Vagina (tissue), 2 donors: ENCODE data around the gene PKP4. TPM values are rescaled to one million over a fixed set of nuclear protein-coding genes. Genes with fewer than 3 reads are reported as not detected.
A peak's percentile ranks its signal among the peaks of the same experiment; 100 is the strongest.

ENCODE experiments used
- DNase-seq, 2 donors: peaks; one replicate each; pipeline ENCODE4 v3.0.0-alpha.2; 2017; ENCODE audit errors: extremely low spot score in 2 of 2
- H3K27ac ChIP-seq: fragments of 200-600 bp; sonication (generic); one replicate; pipeline ENCODE4 v1.5.1; 2019
- H3K27me3 ChIP-seq: fragments of 200-600 bp; sonication (generic); one replicate; pipeline ENCODE4 v1.5.1; 2019
- H3K36me3 ChIP-seq, 2 donors: fragments of 200-600 bp; sonication (generic); one replicate each; pipeline ENCODE4 v1.5.1; 2017 to 2019
- H3K4me1 ChIP-seq: fragments of 200-600 bp; sonication (generic); one replicate; pipeline ENCODE4 v1.5.1; 2019
- H3K4me3 ChIP-seq, 2 donors: fragments of 200-600 bp; sonication (generic); 1 replicate in 1 of 2; 2 replicates in 1 of 2; pipeline ENCODE4 v1.5.1; 2016 to 2019
- H3K9me3 ChIP-seq: fragments of 200-600 bp; sonication (generic); one replicate; pipeline ENCODE4 v1.5.1; 2019
- POLR2A ChIP-seq, 2 donors: fragments of 450-650 bp; IDR thresholded peaks; one replicate each; pipeline ENCODE4 v1.6.1; 2017; ENCODE audit warnings: antibody characterized with exemption in 2 of 2, mild to moderate bottlenecking in 2 of 2, moderate library complexity in 2 of 2
- POLR2AphosphoS5 ChIP-seq, 2 donors: sonication (generic); formaldehyde crosslinking; IDR thresholded peaks; one replicate each; pipeline ENCODE4 v1.9.0; 2017; ENCODE audit warnings: antibody characterized with exemption in 2 of 2, mild to moderate bottlenecking in 2 of 2, low read depth in 1 of 2; ENCODE audit not compliant: insufficient read depth in 1 of 2
- intact Hi-C: fragments of 100-400 bp; cut with DNase I; formaldehyde crosslinking; loops from one replicate; pipeline ENCODE4 v1.15.1; 2023
- total RNA-seq: library from RNA; depleted of rRNA; stranded (reverse); fragments of >200 nt; gene quantifications from one replicate; pipeline ENCODE4 v1.2.3, GENCODE V29; 2016
- TF ChIP-seq, protein P1 (sequence below), 3 experiments: fragments of 450-650 bp in 2 of 3; fragments of 200-600 bp in 1 of 3; sonication (generic) in 1 of 3; IDR thresholded peaks; one replicate each; pipeline ENCODE4 v1.5.1; 2017 to 2019; ENCODE audit warnings: antibody characterized with exemption in 3 of 3, mild to moderate bottlenecking in 2 of 3, moderate library complexity in 2 of 3

PKP4 gene
- total RNA-seq, 1 donor from 2014 or later, result 71.5 TPM

GRCh38 chr2:158722266-158723105 is 265.7 kb downstream of the PKP4 start:
- Histone ChIP-seq H3K27me3 (no peaks in the 10 kb centered on the region), H3K27ac (no peak overlapping the region), H3K9me3 (no peaks in the 10 kb centered on the region), H3K4me3 (no peak overlapping the region), H3K4me1 (peaks cover 56% of the 10 kb centered on the region), H3K36me3 (no peaks in the 10 kb centered on the region)
- TF ChIP-seq, protein P1, sequence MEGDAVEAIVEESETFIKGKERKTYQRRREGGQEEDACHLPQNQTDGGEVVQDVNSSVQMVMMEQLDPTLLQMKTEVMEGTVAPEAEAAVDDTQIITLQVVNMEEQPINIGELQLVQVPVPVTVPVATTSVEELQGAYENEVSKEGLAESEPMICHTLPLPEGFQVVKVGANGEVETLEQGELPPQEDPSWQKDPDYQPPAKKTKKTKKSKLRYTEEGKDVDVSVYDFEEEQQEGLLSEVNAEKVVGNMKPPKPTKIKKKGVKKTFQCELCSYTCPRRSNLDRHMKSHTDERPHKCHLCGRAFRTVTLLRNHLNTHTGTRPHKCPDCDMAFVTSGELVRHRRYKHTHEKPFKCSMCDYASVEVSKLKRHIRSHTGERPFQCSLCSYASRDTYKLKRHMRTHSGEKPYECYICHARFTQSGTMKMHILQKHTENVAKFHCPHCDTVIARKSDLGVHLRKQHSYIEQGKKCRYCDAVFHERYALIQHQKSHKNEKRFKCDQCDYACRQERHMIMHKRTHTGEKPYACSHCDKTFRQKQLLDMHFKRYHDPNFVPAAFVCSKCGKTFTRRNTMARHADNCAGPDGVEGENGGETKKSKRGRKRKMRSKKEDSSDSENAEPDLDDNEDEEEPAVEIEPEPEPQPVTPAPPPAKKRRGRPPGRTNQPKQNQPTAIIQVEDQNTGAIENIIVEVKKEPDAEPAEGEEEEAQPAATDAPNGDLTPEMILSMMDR (IDR thresholded peaks at IDR 0.05), result no peak
- TF ChIP-seq POLR2A (IDR thresholded peaks at IDR 0.05), result no peak
- no peak for TF ChIP-seq POLR2AphosphoS5 (IDR thresholded peaks at IDR 0.05; ENCODE audit: insufficient read depth in 1 of 2, low read depth in 1 of 2)
- peak; percentile 84 to 89 for DNase-seq
- intact Hi-C loops, result no loop called here

DNA sequence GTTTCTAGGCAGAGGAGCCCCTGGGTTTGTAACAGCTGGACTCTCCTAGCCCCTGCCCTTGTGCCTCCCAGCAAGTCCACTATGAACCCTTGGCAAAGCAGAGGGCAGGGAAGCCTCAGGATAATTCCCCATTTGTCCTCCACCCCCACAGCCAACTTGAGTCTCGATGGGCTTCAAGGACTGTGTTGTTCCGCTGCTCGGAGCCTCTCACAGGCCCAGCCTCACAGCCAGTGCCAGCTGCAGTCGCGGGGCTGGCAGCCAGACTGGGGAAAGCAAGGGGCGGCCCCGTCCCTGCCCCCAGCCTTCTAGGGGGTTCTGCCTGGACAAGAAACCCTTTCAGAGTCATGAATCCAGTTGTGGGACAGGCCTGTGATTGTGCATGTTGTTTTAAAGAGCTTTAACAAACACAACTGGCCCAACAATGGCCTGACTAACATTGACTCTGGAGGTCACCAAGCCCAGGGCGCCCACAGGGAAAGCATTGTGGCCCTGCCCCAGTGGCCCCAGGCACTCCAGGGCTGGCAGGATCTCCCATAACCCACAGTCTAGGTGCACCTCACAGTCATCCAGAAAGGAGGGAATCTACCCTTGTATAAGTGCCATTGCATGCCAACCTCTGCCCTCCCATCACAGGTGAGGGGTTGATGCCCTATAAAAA is 266.6 kb downstream of the PKP4 start:
- no peaks in the 10 kb centered on the region for H3K36me3 ChIP-seq
- TF ChIP-seq, protein P1 (IDR thresholded peaks at IDR 0.05), result no peak
- TF ChIP-seq POLR2A (IDR thresholded peaks at IDR 0.05), result no peak
- TF ChIP-seq POLR2AphosphoS5 (IDR thresholded peaks at IDR 0.05; ENCODE audit: insufficient read depth in 1 of 2, low read depth in 1 of 2), result no peak
- H3K27ac ChIP-seq, result no peak overlapping the region
- H3K4me3 ChIP-seq, result no peak overlapping the region
- peaks cover 56% of the 10 kb centered on the region for H3K4me1 ChIP-seq
- DNase-seq, result peak in 1 of 2 donors; percentile 75
- H3K9me3 ChIP-seq, result no peaks in the 10 kb centered on the region
- no peaks in the 10 kb centered on the region for H3K27me3 ChIP-seq
- intact Hi-C loops, result no loop called here

GRCh38 chr2:158723921-158724802 is 267.4 kb downstream of the PKP4 start:
- Histone ChIP-seq H3K27ac (no peak overlapping the region), H3K4me3 (no peak overlapping the region), H3K36me3 (no peaks in the 10 kb centered on the region), H3K4me1 (peaks cover 48% of the 10 kb centered on the region), H3K9me3 (no peaks in the 10 kb centered on the region), H3K27me3 (no peaks in the 10 kb centered on the region)
- no peak for TF ChIP-seq POLR2AphosphoS5 (IDR thresholded peaks at IDR 0.05; ENCODE audit: insufficient read depth in 1 of 2, low read depth in 1 of 2)
- no peak for TF ChIP-seq POLR2A (IDR thresholded peaks at IDR 0.05)
- TF ChIP-seq, protein P1 (IDR thresholded peaks at IDR 0.05), result no peak
- DNase-seq, result peak; percentile 84 to 88
- intact Hi-C loops, result no loop called here

GRCh38 chr2:158724803-158725381 is 268.1 kb downstream of the PKP4 start:
- H3K27ac ChIP-seq, result no peak overlapping the region
- H3K4me3 ChIP-seq, result no peak overlapping the region
- intact Hi-C loops, result no loop called here

DNA sequence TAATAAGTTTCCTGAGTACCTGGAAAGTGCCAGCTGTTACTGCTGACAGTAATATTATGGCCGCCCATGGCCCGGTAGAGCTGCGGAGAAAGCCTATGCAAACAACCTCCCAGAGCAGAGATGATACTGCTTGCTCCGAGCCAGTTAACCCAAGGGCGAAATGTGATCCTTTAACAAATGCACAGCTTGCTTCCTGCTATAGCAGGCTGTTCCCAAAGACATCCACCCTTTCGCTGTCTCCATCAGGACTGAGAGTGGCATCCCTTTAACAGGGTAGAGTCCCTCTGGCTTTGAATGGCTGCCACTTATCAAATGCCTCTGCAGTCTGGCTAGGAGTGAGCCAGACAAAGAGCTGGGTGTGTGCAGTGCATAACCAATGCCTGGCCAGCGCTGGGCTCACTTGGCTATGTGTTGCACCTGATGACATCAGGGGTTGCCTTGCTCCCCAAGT is 268.7 kb downstream of the PKP4 start:
- no peak overlapping the region for H3K27ac ChIP-seq
- H3K27me3 ChIP-seq, result no peaks in the 10 kb centered on the region
- intact Hi-C loops, result no loop called here
- peak in 1 of 2 donors; percentile 67 for DNase-seq
- H3K4me3 ChIP-seq, result no peak overlapping the region
- H3K36me3 ChIP-seq, result no peaks in the 10 kb centered on the region
- TF ChIP-seq POLR2AphosphoS5 (IDR thresholded peaks at IDR 0.05; ENCODE audit: insufficient read depth in 1 of 2, low read depth in 1 of 2) (no peak), POLR2A (IDR thresholded peaks at IDR 0.05) (no peak)
- TF ChIP-seq, protein P1 (IDR thresholded peaks at IDR 0.05), result no peak
- H3K4me1 ChIP-seq, result peaks cover 48% of the 10 kb centered on the region
- H3K9me3 ChIP-seq, result no peaks in the 10 kb centered on the region

More at GRCh38 chr2:158724803-158725381, 268.1 kb downstream of the PKP4 start:
- no peaks in the 10 kb centered on the region for H3K27me3 ChIP-seq
- peak; percentile 65 to 94 for DNase-seq
- TF ChIP-seq POLR2A (IDR thresholded peaks at IDR 0.05), result no peak
- H3K36me3 ChIP-seq, result no peaks in the 10 kb centered on the region
- peaks cover 48% of the 10 kb centered on the region for H3K4me1 ChIP-seq
- no peaks in the 10 kb centered on the region for H3K9me3 ChIP-seq
